Activated CD4-positive, alpha-beta T cell treated with anti-CD3 and anti-CD28 coated beads for 48 hours (primary cell): ENCODE measurements around the gene MAP1B.
A peak's percentile ranks its signal among the peaks of the same experiment; 100 is the strongest.

Experiments used
- DNase-seq: peaks from one replicate; pipeline ENCODE4 v3.0.0-alpha.2; 2020

Gene MAP1B

DNA sequence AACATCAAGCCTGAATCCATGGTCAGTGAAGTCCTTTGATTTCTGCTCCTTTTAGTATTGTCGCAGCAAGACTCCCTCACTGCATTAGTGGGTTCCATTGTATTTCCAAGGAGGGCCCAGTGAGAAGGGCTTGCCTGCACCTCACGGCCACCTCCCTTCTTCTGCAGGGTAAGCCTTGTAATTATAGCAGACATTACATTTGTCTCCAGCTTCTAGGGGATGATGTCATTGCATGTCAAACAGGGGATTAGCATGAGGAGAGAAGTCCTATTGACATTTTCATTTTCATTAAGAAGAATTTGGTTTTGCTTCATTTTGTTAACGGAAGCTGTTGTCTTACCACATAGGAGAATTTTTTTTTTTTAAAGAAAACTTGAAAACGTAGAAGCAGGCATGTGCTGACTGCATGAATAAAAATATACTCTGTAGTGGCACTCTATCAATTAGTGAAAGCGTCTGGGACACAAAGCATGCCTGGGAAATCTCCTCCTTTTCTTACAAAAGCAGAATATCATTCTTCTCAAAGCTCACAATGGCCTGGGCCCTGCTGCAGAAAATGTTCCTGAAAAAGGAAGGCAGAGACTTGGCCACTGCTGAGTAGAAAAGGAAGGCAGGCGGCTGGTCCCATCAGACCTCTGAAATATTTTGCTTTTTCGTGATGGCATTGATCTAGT is 27.1 kb downstream of the MAP1B start:
- DNase-seq, result no peak

DNA sequence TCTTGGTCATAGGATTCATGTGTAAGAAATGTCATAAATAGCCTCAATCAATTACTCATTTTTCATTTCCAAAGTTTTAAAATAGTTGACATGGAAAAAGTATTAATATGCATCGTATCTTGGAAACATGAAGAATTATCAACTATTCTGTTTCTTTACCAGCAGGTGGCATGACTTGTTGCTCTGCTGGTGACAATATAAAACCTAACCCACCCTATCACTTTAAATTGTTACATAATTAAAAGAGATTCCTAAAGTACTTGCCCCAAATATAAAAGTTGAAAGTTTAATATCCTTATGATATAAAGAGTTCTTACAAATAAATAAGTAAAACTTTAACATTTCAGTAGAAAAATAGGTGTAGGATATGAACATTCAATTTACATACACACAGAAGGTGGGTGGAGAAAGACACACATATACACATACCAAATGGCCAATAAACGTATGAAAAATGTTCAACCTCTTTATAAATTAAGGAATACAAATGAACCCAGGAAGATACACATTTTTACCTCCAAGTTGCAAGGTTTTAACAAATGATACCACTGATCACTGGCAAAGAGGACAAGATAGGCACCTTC is 30.6 kb downstream of the MAP1B start:
- DNase-seq, result no peak

DNA sequence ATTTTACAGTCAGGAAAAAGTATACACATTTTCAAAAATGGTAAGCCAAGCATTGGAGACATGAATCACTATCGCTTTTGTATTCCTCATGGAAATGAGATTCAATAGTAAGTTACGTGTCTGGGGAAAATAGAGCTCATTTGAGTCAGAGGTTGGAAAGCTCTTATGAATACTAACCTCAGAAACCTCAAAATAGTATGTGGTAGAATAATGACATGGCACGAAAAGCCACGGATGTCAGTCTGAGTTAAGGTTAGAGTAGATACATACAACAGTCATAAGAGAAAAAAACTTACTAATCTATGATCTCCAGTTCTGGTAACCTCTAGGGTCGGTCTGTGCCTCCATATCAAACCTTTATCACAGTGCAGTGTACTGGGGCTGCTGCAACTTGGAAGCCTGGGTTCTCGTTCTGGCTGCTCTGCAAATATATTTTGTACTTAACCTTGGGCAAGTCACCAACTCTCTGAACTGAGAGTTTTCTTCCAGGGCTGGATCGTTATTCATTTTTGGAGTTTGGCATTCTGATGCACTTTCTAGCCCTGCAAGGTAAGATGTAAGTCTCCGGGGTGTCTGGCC is 31.8 kb downstream of the MAP1B start:
- DNase-seq, result peak; percentile 50

DNA sequence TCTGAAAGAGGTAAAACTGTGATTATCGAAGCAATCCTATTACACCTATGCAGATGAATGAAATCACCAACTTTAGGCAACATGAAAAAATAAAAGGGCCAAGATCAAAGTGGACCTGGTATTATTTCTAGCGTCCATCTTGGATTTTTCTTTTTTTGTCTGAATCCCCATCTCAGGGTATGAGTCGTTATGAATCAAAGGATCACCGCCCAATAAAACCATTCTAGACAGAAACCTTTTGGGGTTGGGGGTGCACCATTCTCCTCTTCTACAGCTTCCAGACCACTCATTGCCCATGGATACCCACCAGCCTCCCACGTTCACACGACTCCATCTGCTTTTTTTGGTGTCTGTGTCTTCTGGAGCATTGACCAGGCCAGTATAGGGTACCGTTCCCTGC is 33.4 kb downstream of the MAP1B start:
- DNase-seq, result no peak

DNA sequence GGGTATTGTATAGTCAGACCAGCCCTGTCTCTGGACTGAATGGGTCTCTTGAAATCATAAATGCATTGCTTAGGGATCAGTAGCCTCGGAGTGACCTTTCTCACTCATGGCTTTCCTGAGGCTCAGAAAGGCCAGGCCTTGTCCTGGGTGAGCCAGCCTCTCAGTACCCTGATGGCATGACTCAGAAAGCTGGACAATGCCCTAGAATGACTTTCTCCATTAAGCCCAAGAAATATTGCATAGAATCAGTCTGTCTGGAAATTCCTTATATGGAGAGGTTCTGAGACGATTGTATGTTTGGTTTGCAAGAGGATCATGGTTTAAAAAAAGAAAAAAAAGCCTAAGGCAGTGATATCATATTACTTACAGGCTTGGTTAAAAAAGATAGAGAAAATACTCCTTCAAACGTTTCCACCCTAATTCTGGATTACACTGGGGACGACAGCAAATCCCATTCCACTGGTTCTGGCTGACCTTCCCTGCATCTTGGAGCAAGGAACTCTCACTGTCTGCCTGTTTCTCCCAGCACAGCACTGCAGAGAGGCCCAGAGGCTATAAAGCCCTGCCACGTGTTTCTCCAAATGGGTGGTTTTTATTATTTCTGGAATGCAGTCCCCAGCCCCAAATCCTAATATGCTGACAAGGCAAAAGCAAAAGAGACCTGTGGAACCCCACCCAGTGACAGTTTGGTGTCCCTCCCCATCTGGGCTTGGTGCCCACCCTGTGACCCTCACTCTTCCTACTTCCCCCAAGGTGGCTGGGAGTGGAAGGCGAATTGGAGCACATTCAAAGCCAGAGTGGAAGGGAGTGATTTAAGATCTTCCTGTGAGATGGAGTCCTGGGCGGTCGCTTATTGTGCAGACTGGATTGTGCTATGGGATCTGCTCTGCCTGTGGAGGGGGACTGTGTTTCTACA is 34.4 kb downstream of the MAP1B start:
- no peak for DNase-seq

DNA sequence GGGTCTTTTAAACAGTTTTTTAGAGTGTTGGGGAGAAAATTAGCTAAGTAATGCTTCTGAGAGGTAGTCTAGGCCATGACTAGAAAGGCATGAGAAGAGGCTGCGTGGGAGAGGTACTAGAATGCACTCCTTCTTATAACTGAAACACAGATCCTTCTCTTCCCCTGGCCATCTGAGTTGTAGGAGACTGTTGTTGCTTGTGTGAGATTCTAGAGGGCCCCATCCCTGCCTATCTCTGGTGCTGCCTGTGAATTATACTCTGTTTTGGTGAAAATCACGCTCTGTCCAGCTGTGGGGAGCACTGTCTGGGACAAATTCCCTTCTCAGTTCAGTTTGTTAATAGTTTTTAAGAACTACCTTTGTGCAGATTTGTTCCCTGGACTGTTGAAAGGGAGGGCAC is 37.5 kb downstream of the MAP1B start:
- DNase-seq, result no peak

DNA sequence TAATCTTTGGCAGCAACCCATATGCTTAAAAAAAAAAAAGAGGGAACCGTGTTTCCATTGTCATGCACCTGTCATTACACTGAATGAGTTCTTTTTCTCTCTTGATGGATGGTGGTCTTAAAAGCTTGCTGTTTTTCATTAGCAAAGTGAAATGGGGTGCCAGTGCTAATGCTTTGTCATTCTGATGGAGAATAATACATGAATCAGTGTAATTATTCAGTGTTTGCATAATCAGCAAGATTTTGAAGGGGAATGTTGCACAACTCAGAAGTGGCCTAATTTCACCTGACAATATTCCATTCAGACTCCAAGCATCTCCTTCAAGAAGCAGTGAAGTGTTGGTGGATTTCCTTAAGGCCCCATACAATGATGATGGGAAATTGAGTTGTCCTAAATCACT is 38.1 kb downstream of the MAP1B start:
- DNase-seq, result no peak

DNA sequence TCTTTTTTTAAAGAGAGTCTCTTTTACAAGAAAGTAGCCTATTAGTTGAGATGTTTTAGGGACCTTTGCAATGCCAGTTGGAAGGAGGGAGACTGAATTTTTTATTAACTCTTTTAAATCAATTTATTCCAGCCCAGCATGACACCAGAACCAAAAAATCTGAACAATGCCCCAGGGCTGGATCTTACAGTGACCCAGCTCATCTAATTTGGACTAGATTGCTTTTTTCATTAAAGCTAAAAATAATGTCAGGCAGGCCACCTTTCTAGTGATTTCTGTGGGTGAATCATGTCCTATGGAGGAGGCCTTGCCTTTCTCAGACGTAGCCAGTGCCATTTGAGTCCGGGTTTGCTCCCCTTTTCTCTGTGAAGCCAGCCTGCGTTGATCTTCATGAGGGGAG is 38.8 kb downstream of the MAP1B start:
- no peak for DNase-seq

DNA sequence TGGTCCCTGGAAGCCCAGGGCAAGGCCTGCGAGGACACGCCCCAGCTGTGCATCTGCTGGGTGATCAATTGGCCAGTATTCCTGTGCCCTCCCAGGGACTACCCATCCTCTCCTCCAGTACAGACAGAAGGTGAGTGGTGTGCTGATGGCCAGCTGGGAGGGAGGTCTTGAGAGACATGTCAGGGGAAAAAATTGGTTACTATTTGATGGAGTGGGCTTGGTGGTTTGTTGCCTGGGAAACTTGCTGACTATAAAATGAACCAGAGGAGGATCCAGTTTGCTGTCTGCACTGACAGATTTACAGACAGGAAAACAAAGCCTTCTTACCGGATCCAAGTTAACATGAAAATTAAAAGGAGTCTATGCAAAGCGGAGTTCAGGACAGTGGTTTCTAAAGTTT is 40.3 kb downstream of the MAP1B start:
- no peak for DNase-seq

DNA sequence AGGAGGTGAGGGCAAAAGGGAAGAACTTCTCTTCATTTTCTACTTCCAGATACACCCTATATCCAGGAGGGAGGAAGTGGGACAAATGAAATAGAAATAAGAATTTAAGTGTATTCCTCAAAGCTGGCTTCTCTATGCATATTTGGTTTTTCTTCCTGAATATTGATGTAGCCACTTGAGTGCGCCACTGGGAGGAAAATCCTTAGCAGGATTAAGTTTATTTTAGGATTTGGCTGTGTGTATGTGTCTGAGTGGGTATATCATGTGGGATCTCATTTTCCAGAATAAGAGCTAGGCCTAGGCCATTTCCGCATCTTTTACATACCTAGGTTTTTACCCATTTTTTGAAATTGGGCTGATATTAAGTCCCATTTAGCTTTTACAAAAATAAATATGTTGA is 42.5 kb downstream of the MAP1B start:
- no peak for DNase-seq

DNA sequence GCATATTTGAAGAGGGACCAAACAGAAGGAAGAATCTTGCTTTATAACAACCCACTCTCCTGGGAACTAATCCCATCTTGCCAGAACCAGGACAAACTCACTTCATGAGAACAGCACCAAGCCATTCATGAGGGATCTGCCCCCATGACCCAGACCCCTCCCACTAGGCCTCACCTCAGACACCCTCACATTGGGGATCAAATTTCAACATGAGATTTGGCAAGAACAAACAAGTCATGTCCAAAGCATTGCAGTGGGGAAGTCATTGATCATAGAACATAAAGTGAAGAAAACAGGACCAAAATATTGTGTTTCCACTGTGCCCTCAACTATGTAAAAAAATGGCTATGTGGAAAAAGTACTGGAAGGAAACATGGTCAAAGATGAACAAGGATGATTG is 43.9 kb downstream of the MAP1B start:
- DNase-seq, result no peak

DNA sequence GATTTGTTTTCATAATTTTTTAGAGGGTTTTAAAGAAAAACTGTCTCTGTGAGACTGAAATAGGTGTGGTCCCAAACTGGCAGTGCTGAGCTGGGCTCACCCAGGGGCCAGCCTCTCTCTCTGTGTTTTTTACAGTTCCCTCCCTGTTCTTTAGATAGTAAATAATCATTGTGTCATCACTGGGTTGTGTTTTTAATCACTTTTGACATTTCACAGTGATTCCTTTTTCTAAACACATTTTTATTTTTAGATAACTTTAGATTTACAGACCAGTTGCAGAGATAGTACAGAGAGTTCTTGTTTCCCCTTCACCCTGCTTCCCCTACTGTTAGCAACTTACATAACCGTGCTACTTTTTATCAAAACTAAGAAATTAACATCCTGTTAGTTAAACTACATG is 44.4 kb downstream of the MAP1B start:
- no peak for DNase-seq

DNA sequence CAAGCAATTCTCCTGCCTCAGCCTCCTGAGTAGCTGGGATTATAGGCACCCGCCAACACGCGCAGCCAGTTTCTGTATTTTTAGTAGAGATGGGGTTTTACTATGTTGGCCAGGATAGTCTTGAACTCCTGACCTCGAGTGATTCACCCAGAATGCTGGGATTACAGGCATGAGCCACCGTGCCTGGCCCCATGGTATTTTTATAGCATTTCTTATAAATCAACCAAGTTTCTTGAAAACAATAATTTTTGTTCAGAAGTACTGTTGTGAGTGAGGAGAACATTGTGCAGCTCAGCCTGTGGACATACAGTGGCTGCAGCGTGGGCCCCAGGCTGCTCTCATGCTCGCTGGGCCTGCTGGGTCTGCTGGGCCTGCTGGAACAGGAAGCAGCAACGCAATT is 45.3 kb downstream of the MAP1B start:
- DNase-seq, result no peak

DNA sequence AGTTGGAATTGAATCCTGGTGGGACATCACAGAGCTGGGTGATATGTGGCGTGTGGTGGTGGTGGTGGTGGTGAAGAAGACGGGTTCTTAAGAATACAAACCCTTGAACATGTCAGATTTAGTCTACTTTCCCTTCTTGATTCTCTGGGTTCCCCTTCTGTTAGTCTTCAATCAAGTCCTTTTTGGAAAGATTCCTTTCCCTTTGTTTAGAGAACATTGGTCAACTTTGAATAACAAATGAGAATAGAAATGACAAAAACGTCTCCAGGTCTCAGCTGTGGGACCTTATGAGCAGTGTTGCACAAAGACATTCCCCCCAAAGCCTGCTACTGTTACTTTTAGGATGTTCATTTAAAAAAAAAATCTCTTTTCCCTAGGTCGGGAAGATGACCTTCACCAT is 46.3 kb downstream of the MAP1B start:
- no peak for DNase-seq

DNA sequence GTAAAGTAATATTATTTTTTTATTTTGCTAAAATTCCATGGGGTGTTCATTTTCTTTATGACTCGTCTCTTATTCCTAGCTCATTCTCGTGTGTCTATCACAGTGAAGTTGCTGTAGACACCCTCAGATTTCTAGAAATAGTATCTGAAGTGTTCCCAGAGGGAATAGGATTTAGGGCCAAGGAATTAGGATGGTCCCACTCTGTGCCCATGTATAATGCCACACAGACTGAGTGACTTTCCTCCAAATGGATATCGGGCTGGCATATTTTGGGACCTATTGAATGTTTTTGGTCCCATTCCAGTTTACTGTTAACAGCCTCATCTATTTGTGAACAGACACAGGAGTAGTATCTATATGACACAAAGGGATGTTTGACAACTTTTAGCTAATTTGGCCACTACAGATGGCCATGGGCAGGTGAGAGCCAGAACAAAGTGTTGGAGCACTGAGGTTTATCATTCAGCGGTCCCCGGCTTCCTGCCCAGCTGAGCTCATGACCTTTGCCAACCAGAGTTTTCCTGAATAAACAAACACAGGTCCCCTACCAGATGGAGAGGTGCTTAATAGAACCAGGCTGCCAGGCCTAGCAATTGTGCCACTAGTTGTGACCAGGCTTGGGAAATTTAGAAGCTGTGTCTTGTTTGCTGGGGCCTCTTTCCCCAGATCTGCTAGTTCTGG is 46.9 kb downstream of the MAP1B start:
- DNase-seq, result no peak

DNA sequence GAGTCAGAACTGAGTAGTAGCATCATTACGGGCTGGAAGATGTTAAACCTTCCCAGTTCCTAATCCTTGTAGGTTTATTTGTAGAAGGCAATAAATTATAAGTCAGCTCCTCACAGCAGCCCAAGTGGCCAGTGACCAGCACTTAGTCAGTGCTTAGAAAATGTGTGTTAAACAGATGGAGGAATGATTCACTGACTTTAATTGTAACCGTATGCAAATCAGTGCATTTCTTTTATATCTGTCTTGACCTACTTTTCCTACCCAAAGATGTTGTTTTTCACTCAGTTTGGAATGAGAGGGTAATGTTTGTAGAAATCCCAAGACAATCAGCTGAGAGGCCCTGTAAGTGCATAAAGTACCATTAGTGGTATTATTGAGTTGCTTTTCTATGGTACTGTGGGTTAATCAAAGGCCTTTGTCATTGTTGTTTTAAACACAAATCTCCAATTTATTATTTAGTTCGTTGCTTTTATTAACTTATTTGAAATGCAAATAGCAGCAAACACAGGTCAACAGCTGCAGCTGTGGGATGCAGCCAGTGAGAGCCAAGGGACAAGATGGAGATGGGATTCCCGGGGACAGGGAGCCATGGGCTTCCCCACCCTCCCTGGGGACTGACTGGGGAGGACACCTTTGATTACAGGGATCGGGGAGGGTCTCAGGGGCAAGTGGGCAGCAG is 49.8 kb downstream of the MAP1B start:
- no peak for DNase-seq

DNA sequence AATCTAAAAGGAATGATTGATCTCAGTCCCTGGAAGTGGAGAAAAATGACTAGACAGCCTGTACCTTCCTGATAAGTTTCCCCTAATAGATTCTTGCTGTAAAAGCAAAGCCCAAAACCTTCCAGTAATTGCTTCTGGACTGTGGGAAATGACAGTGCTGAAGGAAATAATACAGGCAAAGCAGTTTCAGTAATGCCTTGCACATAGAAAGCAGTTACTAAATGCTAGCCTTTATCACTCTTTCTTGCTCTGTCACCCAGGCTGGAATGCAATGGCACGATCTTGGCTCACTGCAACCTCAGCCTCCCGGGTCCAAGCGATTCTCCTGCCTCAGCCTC is 50.3 kb downstream of the MAP1B start:
- DNase-seq, result no peak

DNA sequence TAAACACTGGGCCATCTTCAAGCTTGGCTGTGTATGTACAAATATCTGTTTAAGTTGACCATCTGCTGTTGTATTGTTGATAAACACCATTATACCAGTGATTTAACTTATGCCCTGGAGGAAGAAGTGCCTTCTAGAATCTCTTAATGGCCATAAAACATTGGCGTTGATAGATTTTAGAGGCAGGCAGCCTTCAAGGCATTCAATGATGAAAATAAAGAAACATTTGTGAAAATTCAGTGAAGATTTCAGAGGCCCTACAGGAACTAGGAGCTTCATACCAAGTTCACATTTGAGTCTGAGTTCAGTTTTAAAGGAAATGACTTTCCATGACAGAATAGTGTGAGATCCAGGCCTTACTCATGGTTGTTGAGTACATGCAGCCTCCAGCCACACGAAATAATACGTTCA is 52.2 kb downstream of the MAP1B start:
- DNase-seq, result no peak

DNA sequence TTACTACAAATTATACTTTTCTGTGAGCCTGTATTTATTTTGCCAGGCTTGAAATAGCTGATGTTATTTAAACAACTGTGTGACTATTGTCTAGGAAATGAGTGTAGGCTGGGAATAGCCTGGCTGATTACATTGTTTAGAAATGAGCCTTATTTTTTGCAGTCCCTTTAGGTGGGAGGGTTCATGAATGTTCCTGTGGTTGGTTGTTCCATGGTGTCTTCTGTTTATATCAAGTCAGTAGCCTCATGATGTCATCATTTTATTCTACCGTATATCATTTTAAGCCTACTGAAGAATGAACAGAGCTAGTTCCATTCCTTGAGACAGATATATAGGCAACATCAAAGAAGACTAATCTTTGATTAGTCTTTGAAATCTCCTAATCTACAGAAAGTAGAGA is 53.1 kb downstream of the MAP1B start:
- no peak for DNase-seq

DNA sequence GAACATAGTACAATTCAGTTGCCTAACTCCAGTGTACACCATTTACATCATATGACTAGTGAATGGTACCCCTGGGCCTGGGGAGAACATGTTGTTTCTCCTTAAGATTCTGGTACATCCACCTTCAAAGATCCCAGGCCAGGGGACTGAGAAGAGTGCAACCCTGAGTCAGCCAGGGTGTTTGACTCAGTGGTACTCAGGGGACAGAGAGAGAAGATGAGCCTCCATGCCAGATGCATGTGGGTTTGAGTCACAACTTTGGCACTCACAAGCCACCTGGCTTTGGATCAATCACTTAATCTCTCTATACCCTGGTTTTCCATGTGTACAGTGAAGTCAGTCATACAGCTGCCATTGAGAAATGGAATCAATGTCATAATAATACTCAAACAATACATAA is 53.7 kb downstream of the MAP1B start:
- DNase-seq, result no peak

DNA sequence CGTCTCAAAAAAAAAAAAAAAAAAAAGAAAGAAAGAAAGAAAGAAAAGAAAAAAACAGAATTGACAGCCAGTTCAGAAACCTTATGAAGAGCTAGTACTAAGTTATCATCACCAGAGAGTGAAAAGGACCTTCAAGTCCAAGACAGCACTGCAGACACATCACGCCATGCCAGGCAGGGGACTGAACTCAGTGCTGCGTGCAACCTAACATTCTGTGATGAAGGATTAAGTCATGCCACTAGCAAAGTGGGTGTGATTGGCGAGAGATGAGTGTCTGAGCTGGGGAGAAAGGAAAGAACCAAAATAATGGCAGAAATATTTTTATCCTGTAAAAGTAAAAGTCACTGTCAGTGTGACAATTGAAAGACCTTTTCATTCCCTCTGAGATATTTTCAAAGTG is 54.7 kb downstream of the MAP1B start:
- DNase-seq, result no peak

DNA sequence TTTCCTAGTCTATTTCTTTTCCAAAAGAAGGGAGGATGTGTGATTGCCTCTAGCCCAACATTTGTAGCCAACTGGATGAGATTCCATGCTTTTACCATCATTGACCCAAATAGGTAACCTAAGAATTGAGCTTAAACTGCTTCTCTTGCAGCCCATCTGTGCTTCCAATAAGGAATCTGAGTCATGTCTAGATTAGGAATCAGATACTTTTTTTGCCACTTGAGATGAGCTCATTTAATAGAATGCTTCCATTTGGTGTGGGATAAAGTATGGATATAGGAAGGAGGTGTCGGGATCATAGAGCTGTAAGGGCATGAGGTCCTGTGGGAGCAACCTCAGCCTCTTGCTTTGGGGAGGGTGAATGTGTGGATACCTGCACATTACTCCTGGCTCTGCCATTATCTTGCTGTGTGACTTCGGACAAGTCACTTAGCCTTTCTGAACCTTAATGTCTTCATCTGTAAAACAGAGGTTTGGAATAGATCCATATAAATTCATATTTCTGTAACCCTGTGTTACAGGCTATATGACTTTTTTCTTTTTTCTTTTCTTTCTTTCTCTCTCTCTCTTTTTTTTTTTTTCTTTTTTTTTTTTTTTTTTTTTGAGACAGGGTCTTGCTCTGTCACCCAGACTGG is 56.2 kb downstream of the MAP1B start:
- DNase-seq, result no peak
